Suprapubic skin (tissue), 3 donors: Measurements from ENCODE around the gene B3GALT2.

ENCODE experiments used
- CTCF ChIP-seq, 2 donors: fragments of 200-600 bp in 1 of 2; fragments of 450-650 bp in 1 of 2; sonication (generic) in 1 of 2; IDR thresholded peaks; one replicate each; pipeline ENCODE4 v1.5.1; 2016 to 2019; ENCODE audit warnings: antibody characterized with exemption in 2 of 2, mild to moderate bottlenecking in 1 of 2, moderate library complexity in 1 of 2
- EP300 ChIP-seq: sonication (generic); formaldehyde crosslinking; IDR thresholded peaks from one replicate; pipeline ENCODE4 v1.6.1; 2017; ENCODE audit warnings: antibody characterized with exemption
- POLR2A ChIP-seq, 2 donors: fragments of 450-650 bp; IDR thresholded peaks; one replicate each; pipeline ENCODE4 v1.6.1; 2017; ENCODE audit warnings: antibody characterized with exemption in 2 of 2, mild to moderate bottlenecking in 2 of 2, moderate library complexity in 2 of 2

DNA sequence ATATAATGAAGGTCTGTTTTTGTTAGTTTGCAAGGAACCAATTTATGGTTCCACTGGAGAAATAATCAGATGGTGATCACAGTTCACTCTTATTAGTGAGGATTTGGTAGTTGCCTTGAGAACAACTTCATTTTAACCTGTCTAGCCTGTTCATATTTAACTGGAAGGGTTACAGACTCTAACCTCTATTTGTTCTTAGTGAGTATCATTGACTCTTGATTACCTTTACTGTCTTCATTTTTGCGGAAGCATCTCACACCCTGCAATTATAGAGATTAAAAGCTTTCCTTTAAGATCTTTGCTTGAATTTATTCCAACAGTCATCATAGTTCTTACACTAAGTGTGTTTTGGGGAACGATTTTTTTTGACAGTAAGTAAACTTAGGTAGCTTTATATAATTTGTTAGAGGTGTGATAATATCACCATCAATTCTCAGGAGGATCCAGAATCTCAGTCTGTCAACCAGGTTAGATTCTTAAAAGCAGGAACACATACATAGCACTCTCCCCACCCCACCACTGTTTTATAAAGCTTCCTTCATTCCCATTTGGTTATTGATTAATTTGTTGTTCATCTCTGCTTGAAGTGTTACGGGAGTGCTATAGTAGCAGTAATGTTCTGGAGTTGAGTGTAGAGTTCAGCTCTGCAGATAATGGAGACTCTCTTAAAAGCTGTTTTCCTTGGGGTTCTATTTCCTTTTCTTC is 30.1 kb downstream of the B3GALT2 start:
- no peak for TF ChIP-seq CTCF (IDR thresholded peaks at IDR 0.05)
- TF ChIP-seq POLR2A (IDR thresholded peaks at IDR 0.05) = no peak
- TF ChIP-seq EP300 = no peak
